A673 (cell line): ENCODE results near the gene AVP. TPM values are rescaled to one million over a fixed set of nuclear protein-coding genes. Genes with fewer than 3 reads are reported as not detected.
"Not testable (repeated sequence)": the region's sequence is repeated elsewhere in the genome, so short reads cannot be mapped to it uniquely, and the experiment has no call there.

ENCODE experiments used
- BruUV-seq: library from RNA; stranded (reverse); fragments of 400-500 nt; replicated peaks from 2 replicates; lab custom pipeline; 2021; lab: Mats Ljungman, UMichigan
- CTCF ChIA-PET: fragments of 300-600 bp; sonication (Branson Sonifier 250); formaldehyde crosslinking; loops from one replicate; lab custom pipeline; 2022; ENCODE audit warnings: antibody characterized with exemption; lab: Charles Lee
- POLR2A ChIA-PET: fragments of 300-600 bp; sonication (Branson Sonifier 250); formaldehyde crosslinking; loops from one replicate; lab custom pipeline; 2022; ENCODE audit warnings: antibody characterized with exemption; ENCODE audit not compliant: low non-redundant PET; lab: Charles Lee
- DNase-seq: peaks from one replicate; pipeline ENCODE4 v3.0.0-alpha.2; 2015; ENCODE audit warnings: low spot score
- H3K27ac ChIP-seq: fragments of 200-600 bp; sonication (generic); 2 replicates; pipeline ENCODE4 v1.5.1; 2016; ENCODE audit warnings: mixed run types, low read depth, mild to moderate bottlenecking, mixed read lengths, antibody characterized with exemption, low read length; ENCODE audit not compliant: poor library complexity, severe bottlenecking
- H3K27me3 ChIP-seq: fragments of 200-600 bp; sonication (generic); replicated peaks from 2 replicates; pipeline ENCODE4 v1.6.1; 2017; ENCODE audit warnings: mixed run types, low read depth, mild to moderate bottlenecking, mixed read lengths, antibody characterized with exemption, low read length; ENCODE audit not compliant: insufficient read depth, poor library complexity
- H3K36me3 ChIP-seq: fragments of 200-600 bp; sonication (generic); 2 replicates; pipeline ENCODE4 v1.6.1; 2016; ENCODE audit warnings: mixed run types, mild to moderate bottlenecking, mixed read lengths, antibody characterized with exemption, low read length; ENCODE audit not compliant: insufficient read depth, poor library complexity, severe bottlenecking
- H3K4me1 ChIP-seq: fragments of 200-600 bp; sonication (generic); 2 replicates; pipeline ENCODE4 v1.6.1; 2017; ENCODE audit warnings: mixed run types, mild to moderate bottlenecking, mixed read lengths, antibody characterized with exemption, low read length; ENCODE audit not compliant: insufficient read depth, poor library complexity, severe bottlenecking
- H3K4me3 ChIP-seq: fragments of 200-600 bp; sonication (generic); 2 replicates; pipeline ENCODE4 v1.5.1; 2016; ENCODE audit warnings: low read depth, mixed run types, mild to moderate bottlenecking, mixed read lengths, low read length; ENCODE audit not compliant: poor library complexity, severe bottlenecking
- H3K9me3 ChIP-seq: fragments of 200-600 bp; sonication (generic); 2 replicates; pipeline ENCODE4 v1.6.1; 2016; ENCODE audit warnings: mixed run types, low read depth, mild to moderate bottlenecking, mixed read lengths, antibody characterized with exemption, low read length; ENCODE audit not compliant: poor library complexity, severe bottlenecking
- CTCF ChIP-seq: fragments of 300-800, 200-600 bp; sonication (generic); conservative IDR thresholded peaks from 2 replicates; pipeline ENCODE4 v1.5.1; 2017; ENCODE audit warnings: low read depth, mild to moderate bottlenecking, antibody characterized with exemption, low read length, moderate library complexity, mixed read lengths
- EZH2 ChIP-seq: fragments of 200-600 bp; sonication (generic); IDR thresholded peaks from 2 replicates; pipeline ENCODE4 v1.6.1; 2017; ENCODE audit warnings: borderline replicate concordance, low read depth, mild to moderate bottlenecking, mixed read lengths, antibody characterized with exemption, low read length; ENCODE audit not compliant: poor library complexity, severe bottlenecking
- intact Hi-C: fragments of 100-400 bp; cut with micrococcal nuclease; formaldehyde crosslinking; loops from one replicate; pipeline ENCODE4 v1.10.0; 2022; ENCODE audit not compliant: unreplicated experiment
- total RNA-seq: library from RNA; stranded (reverse); gene quantifications from 2 replicates; pipeline ENCODE4 v1.2.3, GENCODE V29; 2021

AVP gene
- total RNA-seq, 1 experiment from 2014 or later: not detected

GRCh38 chr20:3077618-3078134 is 6.8 kb downstream of the AVP start:
- no TSS peak for BruUV-seq
- ChIA-PET POLR2A (no interaction called here), CTCF (interaction anchor here (0.9 kb wide), 1 partner anchor 24 kb away, joined by 4 read pairs; no protein-coding TSS in a partner anchor)
- Histone ChIP-seq H3K9me3 (no peaks in the 10 kb centered on the region), H3K36me3 (no peaks in the 10 kb centered on the region), H3K4me3 (no peak overlapping the region), H3K27me3 (peaks cover 32% of the 10 kb centered on the region), H3K4me1 (no peaks in the 10 kb centered on the region), H3K27ac (no peak overlapping the region)
- no peak for DNase-seq
- intact Hi-C loops: no loop called here
- TF ChIP-seq CTCF (no peak), EZH2 (no peak)

- H3K4me3 ChIP-seq, H3K4me1 ChIP-seq, DNase-seq, POLR2A ChIA-PET, H3K27ac ChIP-seq, H3K9me3 ChIP-seq, H3K36me3 ChIP-seq, intact Hi-C loops, BruUV-seq: not testable (repeated sequence)
- H3K27me3 ChIP-seq: peaks cover 18% of the 10 kb centered on the region
- CTCF ChIA-PET: interaction anchor here (1.1 kb wide), 1 partner anchor 22 kb away, joined by 3 read pairs; no protein-coding TSS in a partner anchor
These were observed 9.2 kb downstream of the AVP start for GRCh38 chr20:3075315-3075714.

GRCh38 chr20:3074812-3075211 is 9.7 kb downstream of the AVP start:
- H3K27me3 ChIP-seq: peaks cover 18% of the 10 kb centered on the region
- intact Hi-C loops: no loop called here
- ChIA-PET CTCF (interaction anchor here (1.1 kb wide), 1 partner anchor 21 kb away, joined by 3 read pairs; no protein-coding TSS in a partner anchor), POLR2A (no interaction called here)
- no peak overlapping the region for H3K4me3 ChIP-seq
- no peaks in the 10 kb centered on the region for H3K4me1 ChIP-seq
- no peaks in the 10 kb centered on the region for H3K36me3 ChIP-seq
- DNase-seq: no peak
- no peaks in the 10 kb centered on the region for H3K9me3 ChIP-seq
- H3K27ac ChIP-seq: no peak overlapping the region
- no TSS peak for BruUV-seq
- TF ChIP-seq CTCF (no peak), EZH2 (no peak)

- CTCF ChIA-PET: interaction anchor here (0.6 kb wide), 1 partner anchor 21 kb away, joined by 7 read pairs; no protein-coding TSS in a partner anchor
- H3K27ac ChIP-seq, H3K36me3 ChIP-seq, intact Hi-C loops, H3K27me3 ChIP-seq, H3K4me1 ChIP-seq, DNase-seq, H3K9me3 ChIP-seq, BruUV-seq, POLR2A ChIA-PET, H3K4me3 ChIP-seq: not testable (repeated sequence)
These were observed 11.3 kb downstream of the AVP start for GRCh38 chr20:3073251-3073643.
